GM12892 (cell line): ENCODE data around the gene GATA1.

Experiments
- POLR2A ChIP-seq: IDR thresholded peaks from 2 replicates; pipeline ENCODE4 v1.6.1; 2011; ENCODE audit warnings: low read depth, low read length, control low read depth
- POLR2AphosphoS5 ChIP-seq: IDR thresholded peaks from 2 replicates; pipeline ENCODE4 v1.6.1; 2011; ENCODE audit warnings: low read depth, low read length, control low read depth

DNA sequence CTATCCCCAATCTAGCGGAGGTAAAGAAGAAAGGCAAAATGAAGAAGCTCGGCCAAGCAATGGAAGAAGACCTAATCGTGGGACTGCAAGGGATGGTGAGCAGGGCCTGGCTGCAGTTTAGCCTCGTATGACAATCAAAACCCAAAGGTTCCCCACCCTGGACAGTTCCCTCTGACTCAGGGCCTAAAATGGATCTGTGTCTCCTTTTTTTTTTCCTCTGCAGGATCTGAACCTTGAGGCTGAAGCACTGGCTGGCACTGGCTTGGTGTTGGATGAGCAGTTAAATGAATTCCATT, 16.5 kb downstream of the GATA1 start:
- TF ChIP-seq POLR2A (no peak), POLR2AphosphoS5 (no peak)
